Cardiac muscle cell (in vitro differentiated cells and primary cell): ENCODE data around the gene DAPK1. TPM values are rescaled to one million over a fixed set of nuclear protein-coding genes. Genes with fewer than 3 reads are reported as not detected.

ENCODE experiments used
- DNase-seq, 2 donors: peaks; one replicate each; pipeline versions ENCODE4 v3.0.0 to v3.0.0-alpha.2; 2010 to 2017; ENCODE audit warnings: low read depth in 1 of 2, low spot score in 1 of 2
- H3K27ac ChIP-seq: fragments of 200-600 bp; sonication (generic); 2 replicates; pipeline ENCODE4 v1.5.1; 2016
- H3K27me3 ChIP-seq: fragments of 200-600 bp; sonication (generic); 2 replicates; pipeline ENCODE4 v1.6.0; 2016; ENCODE audit warnings: control low read depth
- H3K36me3 ChIP-seq: fragments of 200-600 bp; sonication (generic); 2 replicates; pipeline ENCODE4 v1.5.1; 2016; ENCODE audit warnings: control low read depth
- H3K4me1 ChIP-seq: fragments of 200-600 bp; sonication (generic); 2 replicates; pipeline ENCODE4 v1.8.1; 2017; ENCODE audit warnings: low read depth, mild to moderate bottlenecking, mixed run types
- H3K4me3 ChIP-seq: fragments of 200-600 bp; sonication (generic); 2 replicates; pipeline ENCODE4 v1.5.1; 2016; ENCODE audit warnings: mild to moderate bottlenecking
- H3K9me3 ChIP-seq: fragments of 200-600 bp; sonication (generic); 2 replicates; pipeline ENCODE4 v1.5.1; 2017; ENCODE audit warnings: low read depth, mild to moderate bottlenecking, control low read depth
- polyA plus RNA-seq: library from polyadenylated mRNA; unstranded; fragments of >200 nt; fragmentation: Nextera tagmentation; extraction: Ambion mirVana; gene quantifications from 2 replicates; pipeline ENCODE4 v1.2.1, GENCODE V29; 2016
- total RNA-seq: library from RNA; depleted of rRNA; stranded (reverse); fragments of >200 nt; gene quantifications from 2 replicates; pipeline ENCODE4 v1.2.3, GENCODE V29; 2016
- TF ChIP-seq, protein P1 (sequence below): IDR thresholded peaks from 2 replicates; pipeline ENCODE4 v1.5.1; 2012; ENCODE audit warnings: low read depth, mild to moderate bottlenecking, low read length

The DAPK1 gene
- total and polyA plus RNA-seq, 2 experiments from 2014 or later, result 21.0 to 39.6 TPM

DNA sequence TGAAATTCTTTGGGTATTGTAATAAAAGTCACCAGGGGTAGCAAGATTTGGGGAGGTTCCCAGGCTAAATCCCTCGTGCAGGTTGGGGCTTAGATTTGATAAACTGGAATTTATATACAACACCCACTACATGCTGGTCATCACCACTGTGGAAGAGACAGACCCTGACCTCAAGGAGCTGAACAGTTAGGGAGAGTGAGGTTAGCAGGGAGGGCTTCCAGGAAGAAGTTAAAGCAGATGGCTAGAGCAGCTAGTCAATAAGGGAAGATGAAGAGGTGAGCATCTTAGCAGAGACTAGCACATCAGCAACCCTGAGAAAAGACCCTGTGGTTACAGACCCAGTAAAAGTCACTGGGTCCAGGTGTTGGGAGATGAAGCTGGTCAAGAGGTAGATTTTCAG is 234.7 kb downstream of the DAPK1 start:
- Histone ChIP-seq H3K4me3 (no peak overlapping the region), H3K27me3 (no peaks in the 10 kb centered on the region), H3K9me3 (no peaks in the 10 kb centered on the region), H3K36me3 (peaks cover 17% of the 10 kb centered on the region), H3K4me1 (no peaks in the 10 kb centered on the region), H3K27ac (no peak overlapping the region)
- no peak for DNase-seq
- TF ChIP-seq, protein P1, sequence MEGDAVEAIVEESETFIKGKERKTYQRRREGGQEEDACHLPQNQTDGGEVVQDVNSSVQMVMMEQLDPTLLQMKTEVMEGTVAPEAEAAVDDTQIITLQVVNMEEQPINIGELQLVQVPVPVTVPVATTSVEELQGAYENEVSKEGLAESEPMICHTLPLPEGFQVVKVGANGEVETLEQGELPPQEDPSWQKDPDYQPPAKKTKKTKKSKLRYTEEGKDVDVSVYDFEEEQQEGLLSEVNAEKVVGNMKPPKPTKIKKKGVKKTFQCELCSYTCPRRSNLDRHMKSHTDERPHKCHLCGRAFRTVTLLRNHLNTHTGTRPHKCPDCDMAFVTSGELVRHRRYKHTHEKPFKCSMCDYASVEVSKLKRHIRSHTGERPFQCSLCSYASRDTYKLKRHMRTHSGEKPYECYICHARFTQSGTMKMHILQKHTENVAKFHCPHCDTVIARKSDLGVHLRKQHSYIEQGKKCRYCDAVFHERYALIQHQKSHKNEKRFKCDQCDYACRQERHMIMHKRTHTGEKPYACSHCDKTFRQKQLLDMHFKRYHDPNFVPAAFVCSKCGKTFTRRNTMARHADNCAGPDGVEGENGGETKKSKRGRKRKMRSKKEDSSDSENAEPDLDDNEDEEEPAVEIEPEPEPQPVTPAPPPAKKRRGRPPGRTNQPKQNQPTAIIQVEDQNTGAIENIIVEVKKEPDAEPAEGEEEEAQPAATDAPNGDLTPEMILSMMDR, result no peak

DNA sequence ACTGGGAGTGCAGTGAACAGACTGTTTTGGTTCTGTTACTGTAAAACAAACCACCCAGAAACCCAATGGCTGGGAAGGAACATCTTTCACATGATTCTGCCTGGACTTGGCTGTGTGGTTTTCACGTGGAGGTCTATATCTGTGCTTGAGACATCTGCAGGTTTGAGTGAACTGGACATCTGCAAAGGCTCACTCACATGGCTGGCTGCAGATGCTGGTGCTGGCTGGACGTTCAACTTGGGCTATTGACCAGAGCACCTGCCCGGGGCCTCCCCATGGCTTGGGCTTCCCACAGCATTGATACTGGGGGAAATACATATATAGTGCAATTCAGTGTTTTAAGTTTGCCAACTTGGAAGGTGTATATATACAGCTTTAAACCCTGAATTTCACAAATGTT is 235.1 kb downstream of the DAPK1 start:
- H3K4me1 ChIP-seq, result no peaks in the 10 kb centered on the region
- no peak overlapping the region for H3K4me3 ChIP-seq
- peaks cover 17% of the 10 kb centered on the region for H3K36me3 ChIP-seq
- no peaks in the 10 kb centered on the region for H3K27me3 ChIP-seq
- no peak for DNase-seq
- H3K9me3 ChIP-seq, result no peaks in the 10 kb centered on the region
- TF ChIP-seq, protein P1, result no peak
- no peak overlapping the region for H3K27ac ChIP-seq

DNA sequence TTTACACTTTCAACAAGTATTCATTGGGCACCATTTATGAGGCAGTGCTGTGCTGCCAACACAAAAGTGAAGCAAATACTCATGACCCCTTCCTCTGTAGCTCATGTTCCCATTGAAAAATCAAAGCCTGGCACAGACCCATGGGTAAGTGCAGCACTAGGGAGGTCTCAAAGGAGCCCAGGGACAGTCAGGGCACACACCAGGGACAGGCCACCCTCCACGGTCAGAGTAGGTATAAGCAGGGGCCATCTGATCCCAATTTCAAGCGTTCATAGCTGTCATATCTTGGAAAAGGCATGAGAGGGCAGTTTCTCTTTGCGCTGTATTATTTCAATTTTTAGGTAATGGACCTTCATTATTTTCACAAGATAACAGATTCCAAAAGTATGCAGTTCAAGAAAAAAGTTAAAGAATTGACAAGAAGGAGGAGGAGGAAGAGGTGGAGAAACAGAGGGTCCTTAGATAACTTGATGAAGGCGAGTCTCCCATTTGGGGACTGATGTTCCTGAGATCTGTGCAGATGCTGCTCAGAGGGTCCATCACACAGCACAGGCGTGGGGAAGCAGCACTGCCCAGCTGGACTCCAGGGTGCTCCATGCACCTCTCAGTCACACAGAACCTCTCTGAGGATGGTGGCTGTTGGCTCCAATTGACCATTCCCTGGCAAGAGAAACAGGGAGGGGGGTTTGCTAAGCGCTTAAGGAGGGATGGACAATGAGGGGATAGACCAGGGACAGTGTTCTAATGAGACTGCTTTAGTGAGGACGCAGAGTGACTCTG is 235.8 kb downstream of the DAPK1 start:
- TF ChIP-seq, protein P1, result no peak
- no peaks in the 10 kb centered on the region for H3K27me3 ChIP-seq
- peaks cover 17% of the 10 kb centered on the region for H3K36me3 ChIP-seq
- H3K27ac ChIP-seq, result no peak overlapping the region
- H3K9me3 ChIP-seq, result no peaks in the 10 kb centered on the region
- no peak overlapping the region for H3K4me3 ChIP-seq
- DNase-seq, result no peak
- no peaks in the 10 kb centered on the region for H3K4me1 ChIP-seq

DNA sequence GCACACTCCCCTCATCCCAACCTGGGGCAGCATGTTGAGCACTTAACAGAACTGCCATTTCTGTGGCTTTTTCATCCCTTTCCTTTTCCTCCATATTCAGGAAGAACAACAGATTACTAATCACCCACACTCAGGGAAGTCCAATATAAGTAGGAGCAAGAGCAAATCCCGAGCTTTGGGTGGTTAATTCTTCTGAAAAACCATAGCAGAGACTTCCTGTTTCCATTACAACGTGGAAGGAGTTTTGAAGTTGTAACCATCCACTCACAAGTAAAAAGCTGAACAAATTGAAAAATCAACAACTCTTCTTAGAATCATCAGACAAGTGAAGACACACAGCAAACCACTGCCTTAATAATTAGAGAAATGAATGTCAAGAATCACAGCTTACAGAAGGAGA is 236.4 kb downstream of the DAPK1 start:
- TF ChIP-seq, protein P1, result no peak
- Histone ChIP-seq H3K36me3 (peaks cover 17% of the 10 kb centered on the region), H3K9me3 (no peaks in the 10 kb centered on the region), H3K27ac (no peak overlapping the region), H3K4me1 (no peaks in the 10 kb centered on the region), H3K4me3 (no peak overlapping the region), H3K27me3 (no peaks in the 10 kb centered on the region)
- DNase-seq, result no peak

DNA sequence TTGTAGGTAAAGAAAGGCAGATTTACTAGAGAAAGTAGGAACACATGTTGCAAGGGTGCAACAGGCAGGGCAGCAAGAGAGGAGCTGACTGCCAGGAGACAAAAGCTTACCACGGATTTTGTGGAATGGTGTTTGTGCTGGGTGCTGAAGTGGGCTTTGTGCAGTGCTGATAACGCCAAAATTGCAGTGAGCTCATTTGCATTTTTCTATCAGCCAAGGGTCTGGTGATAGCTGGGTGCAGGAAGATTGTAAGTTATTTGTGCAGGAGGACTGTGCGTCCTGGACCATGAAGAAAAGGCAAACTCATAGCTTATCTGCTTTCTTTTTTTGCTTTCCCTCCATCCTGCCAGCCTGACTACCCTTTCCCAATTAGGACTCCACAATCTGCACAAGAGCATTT is 241.9 kb downstream of the DAPK1 start:
- Histone ChIP-seq H3K27ac (no peak overlapping the region), H3K4me3 (no peak overlapping the region), H3K36me3 (no peaks in the 10 kb centered on the region), H3K27me3 (no peaks in the 10 kb centered on the region), H3K9me3 (no peaks in the 10 kb centered on the region), H3K4me1 (no peaks in the 10 kb centered on the region)
- DNase-seq, result no peak
- TF ChIP-seq, protein P1, result no peak
